GM21528 (cell line): ENCODE measurements around the gene MVK.

Experiments
- ATAC-seq: cut with Tn5 transposase; IDR thresholded peaks from one replicate; pipeline ENCODE4 v1.9.1; 2021; ENCODE audit warnings: mild to moderate bottlenecking, moderate library complexity; ENCODE audit not compliant: unreplicated experiment, low FRiP score

The MVK gene

DNA sequence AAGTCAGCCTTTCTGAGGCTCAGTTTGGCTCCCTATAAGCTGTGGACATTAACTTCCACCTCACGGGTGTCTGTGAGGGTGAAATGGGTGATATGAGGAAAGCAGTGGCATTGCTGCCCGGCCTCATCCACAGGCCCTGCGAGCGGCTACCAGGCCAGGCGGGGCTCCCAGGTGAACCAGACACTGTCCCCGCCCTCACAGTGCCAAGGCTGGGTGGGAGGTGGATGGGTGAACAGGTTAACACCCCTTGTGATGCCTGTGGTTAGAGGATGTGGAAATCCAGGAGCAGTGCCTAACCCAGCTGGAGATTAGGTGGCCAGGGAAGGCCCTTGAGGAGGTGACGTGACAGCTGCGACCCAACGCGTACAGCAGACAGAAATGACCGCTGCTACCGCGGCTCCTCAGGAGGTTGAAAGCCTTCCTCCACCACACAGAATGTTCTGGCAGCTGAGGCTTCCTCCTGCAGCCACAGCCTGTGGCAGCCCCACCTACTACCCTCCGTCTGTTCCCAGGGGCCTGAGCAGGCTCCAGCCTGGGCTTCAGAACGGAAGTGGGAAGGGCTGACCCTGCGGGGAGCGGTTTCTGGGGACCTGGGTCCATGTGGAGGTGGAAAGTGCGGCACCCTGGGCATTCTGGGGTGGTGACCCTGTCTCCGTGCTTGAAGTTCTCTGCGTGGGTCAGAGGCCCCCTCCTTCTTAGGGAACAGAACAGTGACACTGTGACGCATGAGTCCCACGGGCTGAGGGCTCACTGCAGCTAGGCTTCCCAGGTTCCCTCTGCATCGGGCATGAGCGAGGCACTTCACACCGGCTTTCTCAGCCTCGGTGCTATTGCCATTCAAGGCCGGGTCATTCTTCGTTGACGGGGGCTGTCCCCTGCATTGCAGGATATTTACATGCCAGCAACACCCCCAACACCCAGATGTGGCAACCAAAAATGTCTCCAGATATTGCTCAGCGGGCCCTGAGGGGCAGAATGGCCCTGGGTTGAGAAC is 10.0 kb upstream of the MVK start:
- ATAC-seq, result no peak

DNA sequence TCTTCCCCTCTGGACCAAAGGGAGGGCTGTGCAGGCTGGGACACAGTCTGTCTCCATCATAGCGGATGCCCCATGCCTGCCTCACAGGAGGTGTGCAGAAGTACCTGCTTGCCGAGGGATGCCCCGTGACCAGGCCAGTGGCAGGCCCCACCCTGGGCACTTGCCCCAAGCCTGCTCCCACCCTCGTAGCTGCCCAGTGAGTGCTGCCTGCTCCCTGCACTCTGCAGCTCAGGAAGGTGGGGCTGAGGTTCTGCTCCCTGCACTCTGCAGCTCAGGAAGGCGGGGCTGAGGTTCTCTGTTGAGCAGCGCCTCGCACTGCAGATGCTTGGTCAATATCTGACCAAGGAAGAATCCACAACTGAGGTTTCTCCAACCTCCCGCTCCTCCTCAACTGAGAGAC is 7.2 kb upstream of the MVK start:
- ATAC-seq, result no peak

DNA sequence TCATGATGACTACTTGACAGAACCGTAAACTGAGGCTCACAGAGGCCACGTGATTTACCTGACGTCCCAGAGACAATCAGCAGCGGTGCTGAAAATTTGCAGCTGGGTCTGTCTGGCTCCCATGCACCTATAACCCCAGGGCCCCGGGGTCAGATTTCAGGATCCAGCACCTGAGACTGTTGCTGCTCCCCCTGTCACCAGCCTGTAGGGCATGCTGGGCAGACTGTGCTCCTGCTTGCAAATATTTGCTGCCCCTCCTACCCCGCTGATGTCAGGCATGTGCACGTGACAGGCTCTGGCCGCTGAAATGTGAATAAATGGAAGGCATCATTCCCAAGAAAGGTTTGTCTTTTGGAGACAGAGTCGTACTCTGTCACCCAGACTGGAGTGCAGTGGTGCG is 6.3 kb upstream of the MVK start:
- ATAC-seq, result no peak

DNA sequence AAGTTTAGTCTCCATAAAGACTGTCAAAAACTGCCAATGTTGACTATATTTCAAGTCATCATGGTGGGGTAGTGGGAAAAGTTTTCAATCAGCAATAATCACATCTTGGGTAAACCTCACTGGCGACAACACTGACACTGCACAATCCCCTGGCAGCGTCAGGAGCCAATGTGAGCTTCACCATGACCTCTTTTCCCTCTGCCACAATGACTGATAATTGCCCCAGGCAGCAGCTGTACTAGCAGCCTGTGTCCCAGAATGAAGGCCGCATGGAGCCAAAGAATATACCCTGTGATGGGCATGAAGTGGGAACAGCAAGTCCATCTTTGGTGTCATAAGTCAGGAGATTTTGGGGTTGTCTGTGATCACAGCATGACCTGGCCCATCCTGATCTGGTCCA is 5.6 kb upstream of the MVK start:
- ATAC-seq, result no peak

DNA sequence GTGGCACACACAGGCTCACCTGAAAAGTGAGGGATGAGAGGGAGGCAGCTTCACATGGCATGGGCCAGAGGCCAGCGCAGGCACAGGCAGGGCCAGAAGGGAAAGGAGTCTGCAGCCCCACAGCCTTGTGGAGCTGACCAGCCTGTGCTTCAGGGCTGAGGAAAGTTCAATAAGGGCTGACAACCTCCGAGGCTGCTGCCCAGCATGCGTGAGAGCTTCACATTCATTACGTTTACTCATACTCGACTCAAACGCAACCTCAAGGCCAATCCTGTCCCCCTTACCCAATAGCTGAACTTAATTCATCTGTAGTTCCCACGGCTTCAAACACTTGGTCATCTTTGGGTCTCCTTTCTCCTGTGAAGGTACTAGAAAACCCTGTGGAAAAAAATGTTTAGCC is 5.1 kb upstream of the MVK start:
- no peak for ATAC-seq

DNA sequence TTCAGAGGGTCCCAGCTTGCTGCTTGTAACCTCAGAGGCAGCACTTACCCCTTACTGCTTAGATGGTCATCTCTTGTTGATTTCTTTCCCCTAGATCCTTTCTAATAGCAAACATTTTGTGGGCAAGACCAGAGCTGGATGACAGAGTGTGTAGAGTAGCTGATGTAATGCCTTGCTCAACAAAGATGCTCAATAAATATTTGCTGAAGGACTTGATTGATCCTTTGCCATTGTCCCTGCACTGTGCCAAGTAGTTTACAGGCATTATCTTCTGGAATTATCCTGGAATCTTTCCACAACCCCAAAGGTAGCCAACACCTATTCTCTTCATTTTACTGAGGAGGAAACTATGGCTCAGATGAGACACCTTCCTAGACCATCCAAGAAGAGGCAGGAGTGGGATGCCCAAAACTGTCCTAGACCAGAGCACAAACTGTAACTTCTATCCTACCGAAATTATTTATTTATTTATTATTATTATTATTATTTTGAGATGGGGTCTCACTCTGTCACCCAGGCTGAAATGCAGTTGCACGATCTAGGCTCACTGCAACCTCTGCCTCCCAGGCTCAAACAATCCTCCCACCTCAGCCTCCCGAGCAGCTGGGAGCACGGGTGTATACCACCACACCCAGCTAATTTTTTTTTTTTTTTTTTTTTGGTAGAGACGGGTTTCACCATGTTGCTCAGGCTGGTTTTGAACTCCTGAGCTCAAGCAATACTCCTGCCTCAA is 1.7 kb upstream of the MVK start:
- no peak for ATAC-seq

DNA sequence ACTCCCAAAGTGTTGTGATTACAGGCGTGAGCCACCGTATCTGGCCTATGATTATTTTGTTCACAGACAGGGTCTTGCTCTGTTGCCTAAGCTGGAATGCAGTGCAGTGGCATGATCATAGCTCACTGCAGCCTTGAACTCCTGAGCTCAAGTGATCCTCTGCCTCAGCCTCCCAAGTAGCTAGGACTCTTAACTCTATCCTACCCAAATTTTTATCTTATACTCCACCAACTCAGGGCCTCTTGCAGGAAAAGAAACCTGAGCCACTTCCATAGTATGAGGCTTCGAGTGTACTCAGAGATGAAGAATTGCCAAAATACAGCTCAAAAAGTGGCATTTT is 1.1 kb upstream of the MVK start:
- ATAC-seq, result no peak

DNA sequence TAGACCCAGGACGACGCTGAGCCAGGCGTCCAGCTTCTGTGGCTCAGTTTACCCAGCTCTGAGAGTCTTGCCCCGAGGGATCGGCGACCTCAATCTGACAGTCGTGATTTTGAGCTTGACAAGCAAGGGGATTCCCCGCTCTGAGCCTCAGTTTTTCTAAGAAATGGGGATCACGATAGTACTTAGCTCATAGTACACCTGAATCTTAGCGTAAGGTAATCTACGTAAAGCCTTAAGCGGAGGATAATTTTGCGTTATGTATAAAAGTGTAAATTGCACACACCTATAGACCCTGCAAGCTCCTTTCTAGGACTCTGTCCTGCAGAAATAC is 285 bp downstream of the MVK start:
- ATAC-seq, result no peak

DNA sequence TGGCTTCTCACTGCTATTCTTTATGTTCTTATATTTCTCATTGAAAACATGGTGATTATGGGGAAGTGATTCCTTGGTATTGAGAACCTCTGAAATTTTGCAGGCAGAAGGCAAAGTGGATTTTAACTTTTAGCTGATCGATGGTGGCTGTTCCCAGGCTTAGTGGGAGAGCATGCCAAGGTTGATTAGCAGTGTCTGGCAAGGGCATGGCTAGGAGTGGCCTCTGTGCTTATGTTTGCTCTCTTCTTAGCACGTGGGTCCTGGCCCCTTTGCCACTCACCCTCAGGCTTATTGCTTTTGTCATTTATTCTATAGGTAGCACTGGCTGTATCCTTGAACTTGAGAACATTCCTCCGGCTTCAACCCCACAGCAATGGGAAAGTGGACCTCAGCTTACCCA is 2.1 kb downstream of the MVK start:
- ATAC-seq, result no peak

DNA sequence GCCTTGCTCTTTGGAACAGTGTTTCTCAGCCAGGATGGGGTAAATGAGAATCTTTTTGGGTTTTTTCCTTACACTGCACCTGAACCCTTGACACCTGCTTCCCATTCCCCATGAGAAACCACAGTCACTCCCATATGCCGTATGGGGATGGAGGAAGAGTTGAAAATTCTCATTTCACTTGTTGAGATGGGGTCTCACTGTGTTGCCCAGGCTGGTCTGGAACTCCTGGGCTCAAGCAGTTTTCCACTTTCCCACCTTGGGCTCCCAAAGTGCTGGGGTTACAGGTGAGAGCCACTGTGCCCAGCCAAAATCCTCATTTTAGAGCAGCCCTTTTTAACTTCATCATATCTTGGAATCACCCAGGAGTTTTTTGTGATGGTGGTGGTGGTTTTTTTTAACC is 3.7 kb downstream of the MVK start:
- ATAC-seq, result no peak

DNA sequence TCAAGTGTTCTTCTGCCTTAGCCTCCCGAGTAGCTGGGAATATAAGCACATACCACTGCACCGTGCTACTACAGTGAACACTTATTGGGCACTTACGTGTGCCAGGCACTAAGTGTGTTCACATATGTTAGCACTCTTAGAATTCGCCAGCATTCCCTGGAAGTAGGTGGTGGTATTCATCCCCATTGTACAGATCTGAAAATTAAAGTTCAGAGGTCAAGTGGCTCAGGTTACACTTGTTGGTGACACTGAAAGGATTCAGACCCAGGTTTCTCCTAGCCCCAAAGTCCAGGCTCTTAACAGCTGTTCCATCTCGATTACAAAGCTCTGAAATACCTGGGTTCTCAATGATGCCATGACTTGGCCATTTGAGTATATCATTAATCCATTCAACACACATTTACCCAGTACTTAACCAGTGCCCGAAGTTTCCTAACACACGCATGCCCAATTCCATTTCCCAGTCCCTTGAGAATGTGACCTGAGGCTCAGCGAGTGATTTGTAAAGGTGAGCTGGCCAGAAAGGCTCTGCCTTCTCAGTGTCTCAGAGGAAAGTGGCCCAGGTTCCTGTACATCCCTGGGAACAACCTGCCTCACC is 4.8 kb downstream of the MVK start:
- no peak for ATAC-seq

DNA sequence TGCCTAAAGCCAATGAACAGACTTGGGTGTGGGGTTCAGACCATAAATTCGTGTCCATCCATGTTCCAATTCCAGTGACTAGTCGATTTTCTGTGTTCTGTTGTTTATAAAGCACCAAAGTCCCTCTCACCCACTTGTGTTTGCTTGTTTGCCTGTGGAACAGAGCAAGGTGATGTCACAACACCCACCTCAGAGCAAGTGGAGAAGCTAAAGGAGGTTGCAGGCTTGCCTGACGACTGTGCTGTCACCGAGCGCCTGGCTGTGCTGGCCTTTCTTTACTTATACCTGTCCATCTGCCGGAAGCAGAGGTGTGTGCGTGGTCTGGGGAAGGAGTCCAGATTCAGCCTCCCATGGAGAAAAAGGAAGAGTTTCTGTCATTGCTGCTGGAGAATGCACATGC is 6.0 kb downstream of the MVK start:
- no peak for ATAC-seq

DNA sequence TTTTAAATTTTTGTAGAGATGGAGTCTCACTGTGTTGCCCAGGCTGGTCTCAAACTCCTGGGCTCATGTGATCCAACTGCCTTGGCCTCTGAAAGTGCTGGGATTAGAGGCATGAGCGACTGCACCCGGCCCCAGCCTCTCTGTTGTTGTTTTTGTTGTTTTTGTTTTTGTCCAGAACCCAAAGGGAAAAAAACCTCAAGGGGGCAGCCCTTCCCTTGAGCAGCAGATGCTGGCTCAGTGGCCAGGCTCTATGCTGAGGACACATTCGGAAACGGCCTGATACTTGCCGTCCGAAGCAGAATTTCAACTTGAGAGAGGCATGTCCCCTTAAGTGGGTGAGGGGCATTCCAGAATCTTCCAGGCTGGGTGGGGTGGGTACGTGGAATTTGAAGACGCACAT is 6.7 kb downstream of the MVK start:
- ATAC-seq, result no peak

DNA sequence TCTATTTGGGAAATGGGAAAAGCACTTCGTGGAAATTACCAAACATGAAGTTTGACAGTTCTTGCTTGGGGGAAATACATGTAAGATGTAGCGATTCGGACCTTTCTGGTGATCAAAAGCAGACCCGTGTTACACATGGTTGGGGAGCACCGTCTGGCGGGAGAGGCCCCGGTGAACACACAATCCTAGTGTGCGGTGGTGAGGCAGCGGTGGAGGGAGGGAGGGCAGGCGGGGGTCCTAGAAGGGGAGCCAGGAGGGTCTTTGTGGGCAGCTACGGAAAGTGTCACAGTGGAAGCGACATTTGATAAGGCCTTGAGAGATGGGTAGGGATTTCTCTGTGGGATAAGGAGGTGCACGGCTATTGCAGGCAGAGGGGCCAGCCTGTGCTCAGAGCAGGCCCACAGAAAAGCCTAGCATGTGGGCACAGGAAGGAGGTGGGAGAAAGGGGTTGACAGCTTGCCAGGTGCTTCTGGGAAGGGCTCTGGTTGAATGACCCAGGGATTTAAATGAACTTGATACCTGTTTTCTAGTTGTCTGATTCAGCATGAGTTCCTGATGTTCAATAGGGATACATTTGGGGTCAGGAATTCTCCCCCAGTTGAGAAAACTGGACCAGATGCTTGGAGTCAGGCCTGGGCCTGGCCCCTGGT is 7.2 kb downstream of the MVK start:
- no peak for ATAC-seq

DNA sequence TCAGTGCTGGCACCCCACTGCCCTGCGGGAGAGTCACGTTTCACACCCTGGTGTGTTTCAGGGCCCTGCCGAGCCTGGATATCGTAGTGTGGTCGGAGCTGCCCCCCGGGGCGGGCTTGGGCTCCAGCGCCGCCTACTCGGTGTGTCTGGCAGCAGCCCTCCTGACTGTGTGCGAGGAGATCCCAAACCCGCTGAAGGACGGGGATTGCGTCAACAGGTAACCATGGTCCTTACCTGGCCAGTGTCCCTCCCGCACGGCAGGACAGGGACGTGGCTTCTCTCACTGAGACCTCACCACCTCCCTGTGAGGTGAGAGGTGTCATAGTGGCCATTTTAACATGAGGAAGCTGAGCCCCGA is 7.7 kb downstream of the MVK start:
- no peak for ATAC-seq

DNA sequence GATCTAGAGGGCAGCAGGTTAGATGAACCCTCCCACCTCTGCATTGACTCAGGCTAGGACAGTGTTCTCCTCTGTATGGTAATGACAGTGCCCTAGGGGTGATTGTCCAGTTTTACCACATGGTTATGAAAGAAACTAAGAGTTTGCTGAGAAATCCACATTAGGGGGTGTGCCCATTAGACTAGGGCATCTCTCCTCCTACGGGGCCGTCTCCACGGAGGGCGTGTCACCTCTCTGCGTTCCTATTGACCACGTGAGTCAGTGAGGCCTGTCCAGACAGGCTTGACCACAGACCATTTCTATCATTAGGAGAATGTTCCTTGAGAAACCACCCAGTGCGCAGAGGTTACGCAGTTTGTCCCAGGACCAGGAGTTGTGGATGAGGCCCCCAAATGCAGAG is 8.3 kb downstream of the MVK start:
- ATAC-seq, result no peak

DNA sequence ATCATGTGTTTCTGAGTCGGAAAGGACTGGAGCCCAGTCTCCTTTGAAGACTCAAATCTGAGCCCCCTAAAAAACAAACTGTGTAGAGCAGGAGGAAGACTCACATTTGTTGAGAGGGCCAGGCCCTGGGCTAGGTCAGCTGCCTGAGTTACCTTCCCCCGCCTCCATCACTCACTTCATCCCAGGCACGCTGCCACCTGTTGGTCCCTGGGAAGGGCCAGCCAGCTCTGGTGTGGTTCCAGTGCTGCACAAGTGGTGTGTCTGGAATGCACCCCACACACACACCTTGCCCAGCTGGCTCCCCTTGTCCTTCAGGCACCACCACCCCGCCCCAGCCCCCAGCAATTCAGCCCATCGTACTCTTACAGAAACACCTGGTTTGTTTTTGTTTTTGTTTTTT is 9.0 kb downstream of the MVK start:
- no peak for ATAC-seq

DNA sequence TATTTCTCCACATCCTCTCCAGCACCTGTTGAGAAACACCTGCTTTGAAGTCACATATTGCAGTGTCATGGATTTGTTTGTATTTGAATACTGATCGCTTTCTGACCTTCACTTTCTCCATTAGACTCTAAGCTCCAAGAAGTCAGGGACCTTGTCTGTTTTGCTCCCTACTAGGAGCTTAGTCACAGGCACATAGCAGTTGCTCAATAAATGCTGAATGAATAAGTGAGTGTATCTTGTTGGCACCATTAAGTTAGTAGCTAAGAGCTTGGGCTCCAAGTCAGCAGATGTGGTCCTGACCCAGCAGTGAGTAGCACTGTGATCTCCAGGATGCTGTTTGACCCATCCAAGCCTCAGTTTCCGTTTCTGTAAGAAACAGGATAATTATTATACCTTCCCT is 10.1 kb downstream of the MVK start:
- ATAC-seq, result no peak

DNA sequence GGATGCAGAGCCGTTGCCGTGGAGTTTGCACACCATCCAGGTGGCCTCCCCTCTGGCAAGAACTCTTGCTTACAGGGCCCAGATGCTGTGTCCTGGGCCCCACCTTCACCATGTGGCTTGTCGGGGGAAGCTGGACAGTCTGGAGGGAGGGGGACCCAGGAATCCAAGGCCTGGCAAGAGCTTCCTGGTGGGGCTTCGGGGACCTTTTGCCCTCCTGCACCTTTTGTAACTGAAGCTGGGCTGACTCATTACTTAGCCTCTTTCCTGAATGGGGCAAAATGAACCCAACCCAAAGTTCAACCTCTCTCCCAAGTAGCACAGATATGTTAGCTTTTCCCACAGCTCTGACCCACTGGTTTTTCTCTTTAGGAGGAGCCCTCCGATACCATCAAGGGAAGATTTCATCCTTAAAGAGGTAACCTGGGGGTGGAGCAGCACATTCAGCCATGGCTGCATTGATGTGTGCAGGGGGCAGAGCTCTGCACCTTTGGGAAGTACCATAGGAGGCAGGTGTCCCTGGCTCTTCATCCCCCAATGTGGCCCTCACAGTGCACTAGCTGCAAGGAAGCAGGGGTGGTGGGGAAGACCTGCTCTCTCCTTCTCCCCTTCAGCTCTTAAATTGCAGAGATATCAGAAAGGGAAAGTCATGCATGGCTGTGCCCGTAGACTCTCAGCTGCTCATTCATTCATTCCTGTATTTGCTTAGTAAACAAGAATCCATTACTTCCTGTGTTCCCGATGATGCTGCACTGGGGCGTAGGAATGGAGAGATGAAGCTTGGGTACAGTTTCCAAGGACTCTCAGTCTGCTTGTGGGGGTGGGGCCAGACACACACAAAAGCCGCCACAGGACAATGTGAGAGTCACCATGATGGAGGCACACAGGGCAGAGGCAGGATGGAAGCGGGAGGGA is 13.0 kb downstream of the MVK start:
- ATAC-seq, result no peak

DNA sequence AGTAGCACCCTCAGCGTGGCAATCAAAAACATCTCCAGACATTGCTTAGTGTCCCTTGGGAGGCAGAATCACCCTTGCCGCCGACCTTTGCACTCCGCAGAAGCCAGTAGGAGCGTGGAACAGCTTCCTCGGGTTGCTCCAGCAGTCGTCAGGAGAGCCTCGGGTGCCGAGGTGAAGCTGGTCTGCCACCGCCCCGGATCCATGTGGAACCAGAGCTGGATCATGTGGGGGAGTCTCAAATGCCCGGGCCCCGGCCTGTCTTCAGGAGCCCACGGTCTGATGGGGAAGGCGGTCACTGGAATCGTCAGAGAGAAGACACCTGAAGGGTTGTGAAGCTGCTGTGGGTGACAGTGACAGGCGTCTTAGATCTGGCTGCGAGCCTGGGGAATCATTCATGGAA is 14.3 kb downstream of the MVK start:
- ATAC-seq, result no peak
